IMR-90 (cell line): ENCODE results near the gene NIF3L1.

Source experiments
- CTCF ChIP-seq: conservative IDR thresholded peaks from 2 replicates; pipeline ENCODE4 v1.5.1; 2012; ENCODE audit warnings: mild to moderate bottlenecking, low read depth, low read length, improper control_type of control experiment
- MXI1 ChIP-seq: IDR thresholded peaks from 2 replicates; pipeline ENCODE4 v1.6.1; 2012; ENCODE audit warnings: low read depth, mild to moderate bottlenecking, low read length, moderate library complexity, borderline replicate concordance
- POLR2A ChIP-seq: IDR thresholded peaks from 2 replicates; pipeline ENCODE4 v1.6.1; 2012; ENCODE audit warnings: mild to moderate bottlenecking, low read depth, low read length
- RAD21 ChIP-seq: IDR thresholded peaks from 2 replicates; pipeline ENCODE4 v1.6.1; 2012; ENCODE audit warnings: low read length, improper control_type of control experiment
- RFX5 ChIP-seq: IDR thresholded peaks from 2 replicates; pipeline ENCODE4 v1.8.0; 2012; ENCODE audit warnings: low read depth, mild to moderate bottlenecking, low read length, moderate library complexity

GRCh38 chr2:200929334-200930249 lies 40.4 kb downstream of the NIF3L1 start:
- TF ChIP-seq CTCF (no peak), POLR2A (no peak), RFX5 (no peak), MXI1 (no peak), RAD21 (no peak)
